GM13976 (cell line): Measurements from ENCODE around the gene P3H2.
A peak's percentile ranks its signal among the peaks of the same experiment; 100 is the strongest.

ENCODE experiments used
- DNase-seq: peaks from one replicate; pipeline ENCODE4 v3.0.0; 2012; ENCODE audit warnings: low spot score
- in situ Hi-C: fragments of 300-500 bp; cut with MboI; formaldehyde crosslinking; loops from one replicate; pipeline ENCODE4 v1.12.0; 2022; ENCODE audit warnings: low sequenced_read_pairs, mixed read lengths, inconsistent platforms; ENCODE audit not compliant: unreplicated experiment
- TF ChIP-seq, protein P1 (sequence below): IDR thresholded peaks from 2 replicates; pipeline ENCODE4 v1.5.1; 2012; ENCODE audit warnings: borderline replicate concordance, mild to moderate bottlenecking; ENCODE audit not compliant: insufficient read depth; ENCODE audit errors: extremely low read depth, missing control alignments, control extremely low read depth

The P3H2 gene

DNA sequence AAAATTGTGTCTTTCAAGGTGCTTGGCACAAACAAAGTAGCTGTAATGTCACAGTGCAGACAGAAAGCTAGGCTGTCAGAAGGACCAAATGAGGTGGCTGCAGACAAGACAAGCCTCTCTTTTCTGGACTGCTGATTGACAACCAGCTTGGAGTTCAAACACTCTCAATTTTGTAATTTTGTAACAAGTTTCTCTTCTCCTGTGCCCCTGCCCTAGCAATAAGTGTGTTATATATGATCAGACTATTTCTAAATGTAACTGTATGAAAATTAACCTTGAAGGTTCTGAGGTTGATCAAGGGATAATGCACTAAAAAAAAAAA lies 172.0 kb downstream of the P3H2 start:
- TF ChIP-seq, protein P1, sequence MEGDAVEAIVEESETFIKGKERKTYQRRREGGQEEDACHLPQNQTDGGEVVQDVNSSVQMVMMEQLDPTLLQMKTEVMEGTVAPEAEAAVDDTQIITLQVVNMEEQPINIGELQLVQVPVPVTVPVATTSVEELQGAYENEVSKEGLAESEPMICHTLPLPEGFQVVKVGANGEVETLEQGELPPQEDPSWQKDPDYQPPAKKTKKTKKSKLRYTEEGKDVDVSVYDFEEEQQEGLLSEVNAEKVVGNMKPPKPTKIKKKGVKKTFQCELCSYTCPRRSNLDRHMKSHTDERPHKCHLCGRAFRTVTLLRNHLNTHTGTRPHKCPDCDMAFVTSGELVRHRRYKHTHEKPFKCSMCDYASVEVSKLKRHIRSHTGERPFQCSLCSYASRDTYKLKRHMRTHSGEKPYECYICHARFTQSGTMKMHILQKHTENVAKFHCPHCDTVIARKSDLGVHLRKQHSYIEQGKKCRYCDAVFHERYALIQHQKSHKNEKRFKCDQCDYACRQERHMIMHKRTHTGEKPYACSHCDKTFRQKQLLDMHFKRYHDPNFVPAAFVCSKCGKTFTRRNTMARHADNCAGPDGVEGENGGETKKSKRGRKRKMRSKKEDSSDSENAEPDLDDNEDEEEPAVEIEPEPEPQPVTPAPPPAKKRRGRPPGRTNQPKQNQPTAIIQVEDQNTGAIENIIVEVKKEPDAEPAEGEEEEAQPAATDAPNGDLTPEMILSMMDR, result no peak
- in situ Hi-C loops, result loop anchor here (5.0 to 25.0 kb wide), 2 partner anchors 436 to 671 kb away; no protein-coding TSS in a partner anchor
- no peak for DNase-seq

DNA sequence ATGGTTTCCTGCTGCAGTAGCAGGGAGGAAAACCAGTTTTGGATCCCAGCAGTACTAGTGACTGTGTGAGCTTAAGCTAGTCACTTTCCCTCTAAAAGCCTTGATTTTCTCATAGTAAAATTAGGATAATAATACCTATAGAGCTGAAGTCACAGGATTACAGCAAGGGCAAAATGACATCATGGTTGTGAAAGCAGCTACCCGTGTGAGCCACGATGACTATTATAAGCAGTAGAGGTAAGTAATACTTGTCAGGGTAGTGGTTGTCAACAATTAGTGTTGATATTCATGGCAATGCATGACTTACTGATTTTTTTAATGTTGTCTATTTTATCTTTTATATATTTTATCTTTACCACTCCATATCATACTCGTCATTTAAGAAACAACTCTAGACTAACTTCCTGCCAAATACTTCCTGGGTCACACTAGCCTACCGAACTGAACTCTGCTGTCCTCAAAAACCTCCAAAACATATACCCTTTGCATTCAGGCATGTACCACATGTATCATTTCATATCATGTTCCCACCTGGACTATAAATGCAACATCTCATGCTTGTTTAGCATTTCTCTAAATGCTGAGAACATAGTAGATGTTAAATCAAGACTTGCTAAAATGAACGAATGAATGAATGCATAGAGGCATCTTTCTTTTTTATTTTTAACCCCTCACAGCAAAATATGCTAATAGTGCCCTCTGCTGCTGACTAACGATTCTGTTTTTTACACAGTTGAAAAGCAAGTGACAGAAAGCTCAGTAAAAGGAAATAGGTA lies 172.6 kb downstream of the P3H2 start:
- in situ Hi-C loops, result loop anchor here (5.0 to 25.0 kb wide), 2 partner anchors 436 to 671 kb away; no protein-coding TSS in a partner anchor
- peak; percentile 26 for DNase-seq
- TF ChIP-seq, protein P1, result peak; percentile 48

DNA sequence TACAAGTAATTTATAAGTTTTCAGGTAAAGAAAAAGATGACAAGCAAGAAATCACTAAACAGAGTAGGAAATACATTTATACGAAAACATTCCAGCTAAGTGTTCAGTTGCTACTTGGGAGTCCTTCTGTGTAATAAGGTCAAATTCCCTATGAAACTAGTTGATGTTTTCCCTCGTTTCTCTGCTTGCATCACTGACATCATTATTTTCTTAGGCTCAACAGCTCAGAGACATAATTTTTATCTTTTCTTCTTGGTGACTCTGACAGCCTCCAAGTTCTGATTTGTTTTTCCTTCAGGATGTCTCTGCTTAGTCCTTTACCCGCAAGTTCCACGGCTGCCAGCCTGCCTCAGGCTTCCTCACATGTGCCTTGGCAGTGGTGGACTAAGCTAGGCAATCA lies 173.6 kb downstream of the P3H2 start:
- DNase-seq, result no peak
- TF ChIP-seq, protein P1, result no peak
- in situ Hi-C loops, result loop anchor here (5.0 to 25.0 kb wide), 2 partner anchors 435 to 670 kb away; no protein-coding TSS in a partner anchor

DNA sequence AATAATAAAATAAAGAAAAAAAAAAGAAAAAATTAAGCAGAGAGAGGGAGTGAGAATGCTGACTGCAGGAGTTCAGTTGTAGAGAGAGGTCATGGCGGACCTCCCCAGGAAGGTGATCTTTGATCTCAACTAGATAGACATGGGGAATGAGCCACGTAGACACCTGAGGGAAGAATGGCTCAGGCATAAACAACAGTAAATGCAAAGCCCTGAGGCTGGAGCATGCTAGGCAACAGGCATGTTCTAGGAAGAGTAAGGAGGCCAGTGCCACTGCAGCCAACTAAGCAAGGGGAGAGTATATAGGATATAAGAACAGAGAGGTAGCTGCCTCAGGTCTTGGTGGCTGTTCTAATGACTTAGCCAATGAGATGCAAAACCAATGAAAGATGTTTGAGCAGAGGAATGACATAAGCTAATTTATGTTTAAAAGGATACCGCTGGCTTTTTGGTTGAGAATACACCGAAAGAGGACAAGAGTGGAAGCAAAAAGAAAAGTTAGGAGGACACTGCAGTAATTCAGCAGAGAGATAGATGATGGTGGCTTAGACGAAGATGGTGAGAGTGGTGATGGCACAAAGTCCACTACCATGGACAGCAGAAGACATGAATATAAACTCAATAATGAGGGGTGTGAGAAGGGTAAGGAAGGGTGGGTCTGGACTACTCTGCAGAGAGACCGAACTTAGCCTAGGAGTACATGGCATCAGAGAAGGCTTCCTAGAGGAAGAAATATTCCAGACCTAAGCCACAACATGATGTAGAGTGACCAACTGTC lies 174.6 kb downstream of the P3H2 start:
- TF ChIP-seq, protein P1, result no peak
- in situ Hi-C loops, result loop anchor here (5.0 to 25.0 kb wide), 2 partner anchors 434 to 669 kb away; no protein-coding TSS in a partner anchor
- DNase-seq, result no peak

DNA sequence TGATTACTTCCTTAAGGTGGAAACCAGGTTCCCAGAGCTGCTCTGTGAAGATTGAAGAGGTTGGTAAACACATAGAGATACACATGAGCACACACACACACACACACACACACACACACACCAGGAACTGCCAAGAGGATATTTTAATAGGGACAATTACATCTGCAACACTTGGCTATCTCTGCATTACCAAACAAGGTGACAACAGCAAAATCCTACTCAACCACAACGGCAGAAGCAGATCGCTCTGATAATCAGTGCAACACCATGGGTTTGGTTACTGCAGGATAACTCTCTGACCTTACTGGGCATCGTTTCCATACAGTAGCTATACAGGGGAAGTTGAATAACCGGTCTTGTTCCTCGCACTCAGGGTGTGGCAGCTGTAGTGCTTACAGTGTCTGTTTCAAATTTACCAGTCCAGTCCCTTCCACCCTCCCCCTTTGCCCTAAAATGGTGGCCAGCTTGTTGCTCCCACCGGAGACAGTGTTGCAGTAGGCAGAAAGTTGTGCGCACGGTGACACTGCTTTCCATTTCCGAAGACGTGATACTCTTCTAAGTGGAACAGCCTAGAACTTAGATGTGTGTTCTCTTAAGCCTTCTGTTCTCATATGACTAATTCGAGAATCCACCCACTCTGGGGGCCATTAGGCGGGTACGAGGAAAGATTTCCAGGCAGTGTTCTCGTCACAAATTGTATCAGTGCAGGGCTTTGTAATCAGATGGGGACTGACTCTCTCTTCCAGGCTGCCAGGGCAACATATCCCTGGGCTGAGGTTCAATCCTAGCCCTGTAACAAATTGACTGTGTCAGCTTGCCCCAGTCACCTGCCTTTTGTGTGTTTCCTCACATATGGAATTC lies 176.2 kb downstream of the P3H2 start:
- TF ChIP-seq, protein P1, result no peak
- no peak for DNase-seq
- in situ Hi-C loops, result loop anchor here (5.0 to 25.0 kb wide), 2 partner anchors 432 to 667 kb away; no protein-coding TSS in a partner anchor

DNA sequence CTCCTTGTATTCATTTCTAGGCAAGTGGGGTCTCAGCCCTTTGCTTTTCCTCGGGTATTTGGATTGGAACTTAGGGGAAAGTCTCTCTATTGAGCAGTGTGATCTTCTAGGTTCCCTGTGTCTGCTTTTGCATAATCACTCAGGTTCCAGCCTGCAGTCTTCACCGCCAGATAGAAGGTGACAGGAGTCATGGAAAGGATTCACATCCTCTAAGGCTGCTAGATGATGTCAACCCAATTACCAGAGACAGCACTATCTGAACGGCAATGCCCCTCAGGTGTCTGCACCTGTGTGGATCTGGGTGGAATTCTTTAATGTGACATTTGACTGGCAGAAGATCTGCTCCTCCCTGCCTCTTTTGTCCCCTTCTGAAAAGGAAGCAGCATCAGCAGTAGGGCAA lies 177.7 kb downstream of the P3H2 start:
- DNase-seq, result no peak
- TF ChIP-seq, protein P1, result no peak
- in situ Hi-C loops, result loop anchor here (25.0 kb wide), 1 partner anchor 431 kb away; no protein-coding TSS in a partner anchor
